NCI-H345 treated with DMSO at 0.1 percent for 48 hours (cell line): ENCODE measurements around the gene AK5.
"Not testable (repeated sequence)": the region's sequence is repeated elsewhere in the genome, so short reads cannot be mapped to it uniquely, and the experiment has no call there.

Experiments
- DNase-seq: peaks from one replicate; lab custom pipeline; 2025; ENCODE audit not compliant: unreplicated experiment; lab: John Stamatoyannopoulos, UW

The AK5 gene

GRCh38 chr1:77487631-77488030 lies 205.8 kb downstream of the AK5 start:
- no peak for DNase-seq

GRCh38 chr1:77489910-77490309 lies 208.1 kb downstream of the AK5 start:
- no peak for DNase-seq

- no peak for DNase-seq
Measured at GRCh38 chr1:77494026-77494425, 212.2 kb downstream of the AK5 start.

GRCh38 chr1:77498918-77499317 lies 217.1 kb downstream of the AK5 start:
- DNase-seq, result no peak

- no peak for DNase-seq
Measured at GRCh38 chr1:77499466-77499865, 217.6 kb downstream of the AK5 start.

- no peak for DNase-seq
Measured at GRCh38 chr1:77504986-77505385, 223.2 kb downstream of the AK5 start.

GRCh38 chr1:77506771-77507170 lies 225.0 kb downstream of the AK5 start:
- DNase-seq, result no peak

- no peak for DNase-seq
Measured at GRCh38 chr1:77509051-77509492, 227.3 kb downstream of the AK5 start.

- no peak for DNase-seq
Measured at GRCh38 chr1:77509898-77510297, 228.1 kb downstream of the AK5 start.

GRCh38 chr1:77511440-77511840 lies 229.6 kb downstream of the AK5 start:
- no peak for DNase-seq

GRCh38 chr1:77512650-77513049 lies 230.8 kb downstream of the AK5 start:
- DNase-seq, result not testable (repeated sequence)

- DNase-seq, result no peak
Measured at GRCh38 chr1:77513839-77514763, 232.3 kb downstream of the AK5 start.

- no peak for DNase-seq
Measured at GRCh38 chr1:77514921-77515776, 233.3 kb downstream of the AK5 start.

- no peak for DNase-seq
Measured at GRCh38 chr1:77516106-77516505, 234.3 kb downstream of the AK5 start.

GRCh38 chr1:77524038-77524437 lies 242.2 kb downstream of the AK5 start:
- no peak for DNase-seq

- not testable (repeated sequence) for DNase-seq
Measured at GRCh38 chr1:77531149-77531548, 249.3 kb downstream of the AK5 start.

GRCh38 chr1:77531596-77532280 lies 249.9 kb downstream of the AK5 start:
- not testable (repeated sequence) for DNase-seq

- DNase-seq, result no peak
Measured at GRCh38 chr1:77532641-77533040, 250.8 kb downstream of the AK5 start.

GRCh38 chr1:77533660-77534305 lies 252.0 kb downstream of the AK5 start:
- peak; percentile 37 for DNase-seq

GRCh38 chr1:77534456-77534855 lies 252.6 kb downstream of the AK5 start:
- DNase-seq, result no peak

GRCh38 chr1:77536813-77537212 lies 255.0 kb downstream of the AK5 start:
- DNase-seq, result no peak
